Posterior cingulate gyrus (tissue), 11 donors: ENCODE measurements around the gene CYP4F22.
"Not testable (repeated sequence)": the region's sequence is repeated elsewhere in the genome, so short reads cannot be mapped to it uniquely, and the experiment has no call there.

Experiments used
- DNase-seq, 10 donors: peaks; one replicate each; pipeline versions ENCODE4 v3.0.0 to v3.0.0-alpha.2; 2020 to 2021; ENCODE audit warnings: mixed read lengths in 3 of 10
- intact Hi-C: fragments of 100-400 bp; cut with DNase I; formaldehyde crosslinking; loops from one replicate; pipeline ENCODE4 v1.15.1; 2023

CYP4F22 gene

GRCh38 chr19:15562861-15563260, 54.5 kb downstream of the CYP4F22 start:
- DNase-seq, result no peak
- intact Hi-C loops, result no loop called here

GRCh38 chr19:15563325-15563794, 55.0 kb downstream of the CYP4F22 start:
- intact Hi-C loops, result no loop called here
- DNase-seq, result no peak

- intact Hi-C loops, result no loop called here
- DNase-seq, result no peak
These were observed 55.6 kb downstream of the CYP4F22 start for GRCh38 chr19:15563931-15564330.

GRCh38 chr19:15564534-15565168, 56.3 kb downstream of the CYP4F22 start:
- no peak for DNase-seq
- intact Hi-C loops, result no loop called here

GRCh38 chr19:15570420-15570819, 62.1 kb downstream of the CYP4F22 start:
- no peak for DNase-seq
- intact Hi-C loops, result no loop called here

- intact Hi-C loops, result no loop called here
- no peak for DNase-seq
These were observed 67.1 kb downstream of the CYP4F22 start for GRCh38 chr19:15575406-15575805.

- intact Hi-C loops, result no loop called here
- DNase-seq, result no peak
These were observed 68.3 kb downstream of the CYP4F22 start for GRCh38 chr19:15576526-15577156.

- intact Hi-C loops, result no loop called here
- DNase-seq, result no peak
These were observed 69.0 kb downstream of the CYP4F22 start for GRCh38 chr19:15577184-15577771.

- intact Hi-C loops, result no loop called here
These were observed 75.0 kb downstream of the CYP4F22 start for GRCh38 chr19:15583346-15583745.

GRCh38 chr19:15584095-15584494, 75.8 kb downstream of the CYP4F22 start:
- intact Hi-C loops, result no loop called here
- DNase-seq, result no peak

More at GRCh38 chr19:15583346-15583745, 75.0 kb downstream of the CYP4F22 start:
- DNase-seq, result no peak

- DNase-seq, result peak; percentile 58 to 95 (median 80)
- intact Hi-C loops, result no loop called here
These were observed 76.3 kb downstream of the CYP4F22 start for GRCh38 chr19:15584541-15585115.

- peak in 2 of 10 donors; percentile 15 to 37 for DNase-seq
- intact Hi-C loops, result no loop called here
These were observed 79.3 kb downstream of the CYP4F22 start for GRCh38 chr19:15587663-15588062.

GRCh38 chr19:15588265-15588664, 79.9 kb downstream of the CYP4F22 start:
- intact Hi-C loops, result no loop called here
- DNase-seq, result no peak

GRCh38 chr19:15589760-15590451, 81.6 kb downstream of the CYP4F22 start:
- intact Hi-C loops, result no loop called here
- DNase-seq, result no peak

- intact Hi-C loops, result no loop called here
- DNase-seq, result no peak
These were observed 83.5 kb downstream of the CYP4F22 start for GRCh38 chr19:15591796-15592195.

GRCh38 chr19:15592506-15592905, 84.2 kb downstream of the CYP4F22 start:
- intact Hi-C loops, DNase-seq: not testable (repeated sequence)

GRCh38 chr19:15593766-15594165, 85.4 kb downstream of the CYP4F22 start:
- intact Hi-C loops, DNase-seq: not testable (repeated sequence)

- intact Hi-C loops, result no loop called here
- DNase-seq, result no peak
These were observed 86.7 kb downstream of the CYP4F22 start for GRCh38 chr19:15595069-15595468.
